ENCODE measurements around the gene UBXN2A. TPM values are rescaled to one million over a fixed set of nuclear protein-coding genes. Genes with fewer than 3 reads are reported as not detected.

UBXN2A gene
- total and polyA plus RNA-seq, 4 donors: 18.9 to 34.6 (median 23.9) TPM

- peaks cover 9% of the 10 kb centered on the region for H3K36me3 ChIP-seq (ENCODE audit: control insufficient read depth, insufficient read depth, low read length)
- H3K27me3 ChIP-seq (ENCODE audit: control insufficient read depth, insufficient read depth, low read length): no peaks in the 10 kb centered on the region
- peaks cover 15% of the 10 kb centered on the region for H3K4me1 ChIP-seq (ENCODE audit: control insufficient read depth, insufficient read depth, low read length)
- DNase-seq (ENCODE audit: low read depth in 4 of 6, low spot score in 6 of 6): peak in 3 of 6 donors; percentile 10 to 89 (median 79)
- WGBS (ENCODE audit: insufficient coverage): under 1% methylated on average over 47 of the region's 52 CpGs
- peak within 1 kb of the TSS; percentile 58 for H3K4me3 ChIP-seq (ENCODE audit: low read depth, low read length)
- H3K27ac ChIP-seq (ENCODE audit: low read depth, low read length): peak within 1 kb of the TSS; percentile 45
- no peaks in the 10 kb centered on the region for H3K9me3 ChIP-seq (ENCODE audit: control insufficient read depth, insufficient read depth, low read length)
Measured at GRCh38 chr2:24049485-24050021, 109.3 kb downstream of the UBXN2A start, which contains the start of gene FKBP1B. FKBP1B (plus strand) TSS chr2:24049741; CDS start chr2:24049850, 109 bp downstream.

GRCh38 chr2:24050041-24050979 lies 110.0 kb downstream of the UBXN2A start:
- peak overlapping the region; percentile 58 for H3K4me3 ChIP-seq (ENCODE audit: low read depth, low read length)
- peak in 3 of 6 donors; percentile 12 to 66 (median 59) for DNase-seq (ENCODE audit: low read depth in 4 of 6, low spot score in 6 of 6)
- no peaks in the 10 kb centered on the region for H3K9me3 ChIP-seq (ENCODE audit: control insufficient read depth, insufficient read depth, low read length)
- H3K27me3 ChIP-seq (ENCODE audit: control insufficient read depth, insufficient read depth, low read length): no peaks in the 10 kb centered on the region
- H3K36me3 ChIP-seq (ENCODE audit: control insufficient read depth, insufficient read depth, low read length): peaks cover 13% of the 10 kb centered on the region
- WGBS (ENCODE audit: insufficient coverage): 2% methylated on average over 41 of the region's 47 CpGs
- peak overlapping the region; percentile 45 for H3K27ac ChIP-seq (ENCODE audit: low read depth, low read length)
- H3K4me1 ChIP-seq (ENCODE audit: control insufficient read depth, insufficient read depth, low read length): peaks cover 15% of the 10 kb centered on the region

GRCh38 chr2:24051833-24052232 lies 111.6 kb downstream of the UBXN2A start:
- peak in 1 of 6 donors; percentile 7 for DNase-seq (ENCODE audit: low read depth in 4 of 6, low spot score in 6 of 6)
- no peak overlapping the region for H3K27ac ChIP-seq (ENCODE audit: low read depth, low read length)
- no peaks in the 10 kb centered on the region for H3K27me3 ChIP-seq (ENCODE audit: control insufficient read depth, insufficient read depth, low read length)
- H3K4me3 ChIP-seq (ENCODE audit: low read depth, low read length): no peak overlapping the region
- H3K9me3 ChIP-seq (ENCODE audit: control insufficient read depth, insufficient read depth, low read length): no peaks in the 10 kb centered on the region
- H3K36me3 ChIP-seq (ENCODE audit: control insufficient read depth, insufficient read depth, low read length): peaks cover 13% of the 10 kb centered on the region
- H3K4me1 ChIP-seq (ENCODE audit: control insufficient read depth, insufficient read depth, low read length): peaks cover 15% of the 10 kb centered on the region
- WGBS (ENCODE audit: insufficient coverage): 79% methylated on average over 5 of the region's 8 CpGs

- no CpG with 5 or more reads among the region's 1 CpG for WGBS (ENCODE audit: insufficient coverage)
- H3K4me3 ChIP-seq (ENCODE audit: low read depth, low read length): no peak overlapping the region
- H3K27ac ChIP-seq (ENCODE audit: low read depth, low read length): no peak overlapping the region
Measured at GRCh38 chr2:24052951-24053350, 112.7 kb downstream of the UBXN2A start.

More at GRCh38 chr2:24052951-24053350, 112.7 kb downstream of the UBXN2A start:
- Histone ChIP-seq H3K27me3 (ENCODE audit: control insufficient read depth, insufficient read depth, low read length) (no peaks in the 10 kb centered on the region), H3K4me1 (ENCODE audit: control insufficient read depth, insufficient read depth, low read length) (peaks cover 9% of the 10 kb centered on the region), H3K9me3 (ENCODE audit: control insufficient read depth, insufficient read depth, low read length) (no peaks in the 10 kb centered on the region), H3K36me3 (ENCODE audit: control insufficient read depth, insufficient read depth, low read length) (peaks cover 15% of the 10 kb centered on the region)
- no peak for DNase-seq (ENCODE audit: low read depth in 4 of 6, low spot score in 6 of 6)

Small RNA genes lying within 50 kb of the gene (small RNA-seq; reads per million reads assigned to genes)
- gene RN7SL610P (ENCODE audit: low replicate concordance) (not detected), gene RNU6-370P (ENCODE audit: low replicate concordance) (not detected)

Other genes with a start within 250 kb of the UBXN2A start
- gene ATAD2B, start 13.3 kb upstream of the UBXN2A start, total RNA-seq: 10 to 100 TPM; 28.1 to 42.4 TPM
- 10 to 100 TPM; 14.5 to 17.2 TPM for gene ATAD2B, start 13.3 kb upstream of the UBXN2A start, polyA plus RNA-seq (ENCODE audit: insufficient read length in 2 of 2)
- gene MFSD2B, start 69.6 kb downstream of the UBXN2A start, total RNA-seq: 1 to 10 TPM; 1.1 to 1.2 TPM
- 1 to 10 TPM; 4.7 to 5.2 TPM for gene MFSD2B, start 69.6 kb downstream of the UBXN2A start, polyA plus RNA-seq (ENCODE audit: insufficient read length in 2 of 2)
- 10 to 100 TPM; 14.7 to 16.1 TPM for gene WDCP, start 106.9 kb downstream of the UBXN2A start, total RNA-seq
- gene WDCP, start 106.9 kb downstream of the UBXN2A start, polyA plus RNA-seq (ENCODE audit: insufficient read length in 2 of 2): 10 to 100 TPM in 1 of 2 donors, 1 to 10 TPM in 1; 9.5 to 10.8 TPM
- gene FKBP1B, start 109.3 kb downstream of the UBXN2A start, total RNA-seq: 10 to 100 TPM; 35.9 to 72.4 TPM
- gene FKBP1B, start 109.3 kb downstream of the UBXN2A start, polyA plus RNA-seq (ENCODE audit: insufficient read length in 2 of 2): 100 to 1,000 TPM in 1 of 2 donors, 10 to 100 TPM in 1; 99.9 to 105 TPM
- gene SF3B6, start 135.9 kb downstream of the UBXN2A start, total RNA-seq: 100 to 1,000 TPM; 104 to 162 TPM
- gene SF3B6, start 135.9 kb downstream of the UBXN2A start, polyA plus RNA-seq (ENCODE audit: insufficient read length in 2 of 2): 100 to 1,000 TPM; 102 to 120 TPM
- 10 to 100 TPM; 16.9 to 62.5 TPM for gene TP53I3, start 144.4 kb downstream of the UBXN2A start, total RNA-seq
- 10 to 100 TPM; 28.0 to 32.0 TPM for gene TP53I3, start 144.4 kb downstream of the UBXN2A start, polyA plus RNA-seq (ENCODE audit: insufficient read length in 2 of 2)
- gene PFN4, start 182.9 kb downstream of the UBXN2A start, total RNA-seq: 1 to 10 TPM; 1.5 to 4.5 TPM
- 1 to 10 TPM; 2.2 to 3.6 TPM for gene PFN4, start 182.9 kb downstream of the UBXN2A start, polyA plus RNA-seq (ENCODE audit: insufficient read length in 2 of 2)
- 10 to 100 TPM; 54.5 to 55.0 TPM for gene FAM228B, start 183.0 kb downstream of the UBXN2A start, total RNA-seq
- 10 to 100 TPM; 30.4 to 44.8 TPM for gene FAM228B, start 183.0 kb downstream of the UBXN2A start, polyA plus RNA-seq (ENCODE audit: insufficient read length in 2 of 2)
- gene FAM228A, start 234.6 kb downstream of the UBXN2A start, total RNA-seq: 1 to 10 TPM in 1 of 2 donors, under 1 TPM in 1; 0.88 to 4.6 TPM
- 1 to 10 TPM; 1.8 to 2.8 TPM for gene FAM228A, start 234.6 kb downstream of the UBXN2A start, polyA plus RNA-seq (ENCODE audit: insufficient read length in 2 of 2)